SK-N-SH (cell line): ENCODE measurements around the gene ZNRD2. TPM values are rescaled to one million over a fixed set of nuclear protein-coding genes. Genes with fewer than 3 reads are reported as not detected.

ENCODE experiments used
- CTCF ChIA-PET: fragments of 300-600, 350-600 bp; formaldehyde crosslinking; extraction: SDS; loops from one replicate; lab custom pipeline; 2021; lab: Yijun Ruan, JAX
- POLR2A ChIA-PET: fragments of 350-600 bp; sonication (Branson Sonifier 250); formaldehyde crosslinking; extraction: SDS; loops from one replicate; lab custom pipeline; 2020; ENCODE audit warnings: antibody characterized with exemption, inconsistent platforms; lab: Yijun Ruan, JAX
- DNase-seq: peaks from one replicate; pipeline ENCODE4 v3.0.0; 2012
- H2AFZ ChIP-seq: fragments of 200-600 bp; sonication (generic); 2 replicates; pipeline ENCODE4 v1.8.1; 2016; ENCODE audit warnings: antibody characterized with exemption, mild to moderate bottlenecking, low read depth
- H3F3A ChIP-seq: fragments of 200-600 bp; sonication (generic); replicated peaks from 2 replicates; pipeline ENCODE3; 2016; ENCODE audit warnings: antibody characterized with exemption, mild to moderate bottlenecking; ENCODE audit not compliant: insufficient read depth
- H3K27ac ChIP-seq, 2 experiments: fragments of 200-500 bp in 1 of 2; fragments of 200-600 bp in 1 of 2; sonication (Bioruptor generic) in 1 of 2; sonication (generic), shearing (Covaris generic) in 1 of 2; 2 replicates each; pipeline versions ENCODE4 v1.5.1 to v1.6.1; 2014 to 2016; ENCODE audit warnings: low read depth in 2 of 2, inconsistent platforms in 1 of 2, low read length in 1 of 2, mild to moderate bottlenecking in 1 of 2, mixed read lengths in 1 of 2
- H3K27me3 ChIP-seq: fragments of 200-600 bp; sonication (generic), shearing (Covaris generic); 2 replicates; pipeline ENCODE4 v1.6.1; 2016; ENCODE audit warnings: mixed run types; ENCODE audit not compliant: insufficient read depth
- H3K36me3 ChIP-seq, 2 experiments: fragments of 200-500 bp in 1 of 2; fragments of 200-600 bp in 1 of 2; sonication (Bioruptor generic) in 1 of 2; sonication (generic) in 1 of 2; replicated peaks in 1 of 2; 2 replicates each; pipeline versions ENCODE3 to v1.5.1; 2014 to 2016; ENCODE audit warnings: low read length in 1 of 2, mild to moderate bottlenecking in 1 of 2; ENCODE audit not compliant: insufficient read depth in 2 of 2, control insufficient read depth in 1 of 2
- H3K4me1 ChIP-seq, 2 experiments: fragments of 200-500 bp in 1 of 2; fragments of 200-600 bp in 1 of 2; sonication (Bioruptor generic) in 1 of 2; sonication (generic), shearing (Covaris generic) in 1 of 2; 2 replicates each; pipeline versions ENCODE4 v1.5.1 to v1.6.1; 2014 to 2016; ENCODE audit warnings: low read depth in 1 of 2, low read length in 1 of 2, mixed run types in 1 of 2; ENCODE audit not compliant: insufficient read depth in 2 of 2, control insufficient read depth in 1 of 2
- H3K4me2 ChIP-seq: fragments of 200-600 bp; sonication (generic), shearing (Covaris generic); 2 replicates; pipeline ENCODE4 v1.6.1; 2017; ENCODE audit warnings: mixed run types
- H3K4me3 ChIP-seq, 2 experiments: fragments of 200-500 bp in 1 of 2; fragments of 200-600 bp in 1 of 2; sonication (Bioruptor generic) in 1 of 2; sonication (generic), shearing (Covaris generic) in 1 of 2; 2 replicates each; pipeline versions ENCODE4 v1.5.1 to v1.8.1; 2014 to 2016; ENCODE audit warnings: low read depth in 2 of 2, inconsistent platforms in 1 of 2, low read length in 1 of 2, mild to moderate bottlenecking in 1 of 2, mixed read lengths in 1 of 2, moderate library complexity in 1 of 2
- H3K79me2 ChIP-seq: fragments of 200-600 bp; sonication (generic); 2 replicates; pipeline ENCODE4 v1.8.1; 2017; ENCODE audit warnings: mild to moderate bottlenecking; ENCODE audit not compliant: insufficient read depth
- H3K9ac ChIP-seq: fragments of 200-600 bp; sonication (generic); 2 replicates; pipeline ENCODE4 v1.6.1; 2017; ENCODE audit warnings: mixed run types
- H3K9me2 ChIP-seq: fragments of 200-600 bp; sonication (generic); 2 replicates; pipeline ENCODE4 v1.6.1; 2017; ENCODE audit warnings: mixed run types
- H3K9me3 ChIP-seq: fragments of 200-600 bp; sonication (generic); 2 replicates; pipeline ENCODE4 v1.6.1; 2017; ENCODE audit warnings: mixed run types, mild to moderate bottlenecking, moderate library complexity
- H4K20me1 ChIP-seq: fragments of 200-600 bp; sonication (generic); 2 replicates; pipeline ENCODE4 v1.6.1; 2017; ENCODE audit warnings: mild to moderate bottlenecking, mixed run types; ENCODE audit not compliant: insufficient read depth
- CHD2 ChIP-seq: fragments of 150-350 bp; IDR thresholded peaks from 2 replicates; pipeline ENCODE4 v1.6.1; 2018; ENCODE audit warnings: low read length; ENCODE audit not compliant: partially characterized antibody
- FOXJ3 ChIP-seq: sonication (generic); formaldehyde crosslinking; IDR thresholded peaks from 2 replicates; pipeline ENCODE4 v1.5.1; 2020; ENCODE audit warnings: mild to moderate bottlenecking, missing genetic modification reagents
- MAX ChIP-seq: IDR thresholded peaks from 2 replicates; pipeline ENCODE4 v1.4.0; 2012; ENCODE audit warnings: low read depth
- MEF2A ChIP-seq: IDR thresholded peaks from 2 replicates; pipeline ENCODE4 v1.4.0; 2012; ENCODE audit warnings: low read depth, borderline replicate concordance
- PBX3 ChIP-seq: IDR thresholded peaks from 2 replicates; pipeline ENCODE4; 2012
- TAF1 ChIP-seq: IDR thresholded peaks from 2 replicates; pipeline ENCODE4 v1.6.1; 2012; ENCODE audit warnings: low read depth, mild to moderate bottlenecking, low read length, moderate library complexity, borderline replicate concordance
- USF1 ChIP-seq: IDR thresholded peaks from 2 replicates; pipeline ENCODE4 v1.4.0; 2012; ENCODE audit warnings: low read depth, borderline replicate concordance
- WGBS: methylation state at CpG from one replicate; pipeline ENCODE4 v1.1.6; 2017; ENCODE audit warnings: low lambda C conversion rate; 5-methylcytosine and 5-hydroxymethylcytosine counted together
- polyA plus RNA-seq, 3 experiments: library from polyadenylated mRNA; depleted of rRNA; stranded (reverse); fragments of >200 nt; gene quantifications; 2 replicates each; pipeline ENCODE4 v1.2.3, GENCODE V29; 2012

Gene ZNRD2
- polyA plus RNA-seq, 1 of the 3 experiments (the other 2 are of a cell fraction) = 78.1 TPM

GRCh38 chr11:65546217-65546958, 23.9 kb upstream of the ZNRD2 start:
- 0 out of 2 replicates have a peak, but pooled peaks cover 6% of the 10 kb centered on the region for H3K79me2 ChIP-seq
- 82% methylated on average over 44 of the region's 64 CpGs for WGBS
- 0 out of 2 replicates have a peak, but pooled peaks cover 1% of the 10 kb centered on the region for H4K20me1 ChIP-seq

GRCh38 chr11:65547446-65548125, 22.7 kb upstream of the ZNRD2 start:
- CTCF ChIA-PET = interaction anchor here (0.8 to 13.1 kb wide), 4 partner anchors 6 to 39 kb away, joined by 3 to 295 read pairs (median 46); partner anchors contain the start of genes EHBP1L1, FAM89B and ZNRD2
- H3K9ac ChIP-seq = no peak overlapping the region
- no peaks in the 10 kb centered on the region for H3K9me2 ChIP-seq
- peaks cover 27 to 57% of the 10 kb centered on the region in 2 experiments for H3K36me3 ChIP-seq
- POLR2A ChIA-PET = no interaction called here
- H2AFZ ChIP-seq = no peak overlapping the region
- TF ChIP-seq PBX3 = no peak
- WGBS = 97% methylated on average over 44 of the region's 52 CpGs
- H3K4me1 ChIP-seq = peaks cover 0 to 4% of the 10 kb centered on the region in 2 experiments; a peak in 1 of 4 replicates
- H3K27me3 ChIP-seq = no peaks in the 10 kb centered on the region
- DNase-seq = no peak
- 0 out of 2 replicates have a peak, but pooled peaks cover 7% of the 10 kb centered on the region for H4K20me1 ChIP-seq
- peaks cover 2% of the 10 kb centered on the region for H3F3A ChIP-seq
- peaks cover 12% of the 10 kb centered on the region; the same call in 1 of the 2 replicates for H3K79me2 ChIP-seq
- H3K4me2 ChIP-seq = no peak overlapping the region
- H3K9me3 ChIP-seq = no peaks in the 10 kb centered on the region
- H3K4me3 ChIP-seq = no peak overlapping the region
- no peak overlapping the region for H3K27ac ChIP-seq

More at GRCh38 chr11:65546217-65546958, 23.9 kb upstream of the ZNRD2 start:
- no peak for TF ChIP-seq TAF1
- no peak for TF ChIP-seq USF1
- TF ChIP-seq FOXJ3 (CRISPR knock-in tag) = no peak
- no peak for TF ChIP-seq CHD2
- TF ChIP-seq MEF2A = no peak
- no peak for TF ChIP-seq MAX
- Histone ChIP-seq H3K4me3 (no peak overlapping the region), H3K27me3 (no peaks in the 10 kb centered on the region), H3K36me3 (peaks cover 21 to 50% of the 10 kb centered on the region in 2 experiments), H2AFZ (no peak overlapping the region), H3K9me3 (no peaks in the 10 kb centered on the region), H3K9ac (no peak overlapping the region), H3F3A (peaks cover 8% of the 10 kb centered on the region), H3K27ac (no peak overlapping the region), H3K9me2 (no peaks in the 10 kb centered on the region), H3K4me1 (peaks cover 0 to 3% of the 10 kb centered on the region in 2 experiments; a peak in 1 of 4 replicates), H3K4me2 (no peak overlapping the region)
- ChIA-PET POLR2A (no interaction called here), CTCF (interaction anchor here (0.8 to 13.1 kb wide), 3 partner anchors 10 to 38 kb away, joined by 3 to 295 read pairs (median 53); partner anchors contain the start of genes EHBP1L1, FAM89B and ZNRD2)
- peak; percentile 88 for DNase-seq
